PC-3 (cell line): ENCODE results near the gene TNFSF13. TPM values are rescaled to one million over a fixed set of nuclear protein-coding genes. Genes with fewer than 3 reads are reported as not detected.

Experiments used
- ATAC-seq: fragments of 200-7000 bp; cut with Tn5 transposase; 2 replicates; pipeline ENCODE4 v1.9.1; 2020; ENCODE audit warnings: mild to moderate bottlenecking, moderate library complexity
- BruUV-seq: library from RNA; stranded (reverse); fragments of 400-500 nt; replicated peaks from 2 replicates; lab custom pipeline; 2021; lab: Mats Ljungman, UMichigan
- CTCF ChIA-PET: fragments of 300-600 bp; sonication (Branson Sonifier 250); formaldehyde crosslinking; loops from one replicate; lab custom pipeline; 2022; ENCODE audit warnings: antibody characterized with exemption; lab: Charles Lee
- POLR2A ChIA-PET: fragments of 300-600 bp; sonication (Branson Sonifier 250); formaldehyde crosslinking; loops from one replicate; lab custom pipeline; 2022; ENCODE audit warnings: antibody characterized with exemption; ENCODE audit not compliant: unreplicated experiment; lab: Charles Lee
- DNase-seq: peaks from one replicate; pipeline ENCODE4 v3.0.0-alpha.2; 2015
- H2AFZ ChIP-seq: fragments of 300-600 bp; sonication (generic); 2 replicates; pipeline ENCODE4 v1.6.0; 2016; ENCODE audit warnings: antibody characterized with exemption, low read length
- H3F3A ChIP-seq: fragments of 300-600 bp; sonication (generic); one replicate; pipeline ENCODE4 v1.6.0; 2017; ENCODE audit warnings: antibody characterized with exemption, low read length, control low read depth, mild to moderate bottlenecking; ENCODE audit not compliant: unreplicated experiment
- H3K27ac ChIP-seq: fragments of 300-600 bp; sonication (generic); 2 replicates; pipeline ENCODE4 v1.5.1; 2016; ENCODE audit warnings: mild to moderate bottlenecking, low read length
- H3K27me3 ChIP-seq: fragments of 300-600 bp; sonication (generic); 2 replicates; pipeline ENCODE4 v1.6.1; 2016; ENCODE audit warnings: low read length, mixed read lengths
- H3K36me3 ChIP-seq: fragments of 300-600 bp; sonication (generic); 2 replicates; pipeline ENCODE4 v1.6.1; 2016; ENCODE audit warnings: low read depth, mixed run types, low read length, mixed read lengths
- H3K4me1 ChIP-seq: fragments of 300-600 bp; sonication (generic); 2 replicates; pipeline ENCODE4 v1.5.1; 2016; ENCODE audit warnings: low read length; ENCODE audit not compliant: insufficient read depth
- H3K4me2 ChIP-seq: fragments of 300-600 bp; sonication (generic); 2 replicates; pipeline ENCODE4 v1.6.0; 2016; ENCODE audit warnings: low read length
- H3K4me3 ChIP-seq: fragments of 300-600 bp; sonication (generic); 2 replicates; pipeline ENCODE4 v1.5.1; 2016; ENCODE audit warnings: mild to moderate bottlenecking, low read length, mixed read lengths
- H3K79me2 ChIP-seq: fragments of 300-600 bp; sonication (generic); 2 replicates; pipeline ENCODE4 v1.6.1; 2017; ENCODE audit warnings: low read length, mixed read lengths
- H3K9ac ChIP-seq: fragments of 300-600 bp; sonication (generic); 2 replicates; pipeline ENCODE4 v1.6.0; 2016; ENCODE audit warnings: mild to moderate bottlenecking, low read length
- H3K9me2 ChIP-seq: fragments of 300-600 bp; sonication (generic); replicated peaks from 2 replicates; pipeline ENCODE4 v1.6.1; 2016; ENCODE audit warnings: mixed run types, low read length, mixed read lengths
- H3K9me3 ChIP-seq: fragments of 300-600 bp; sonication (generic); 2 replicates; pipeline ENCODE4 v1.6.1; 2016; ENCODE audit warnings: low read length, mixed read lengths
- H4K20me1 ChIP-seq: fragments of 300-600 bp; sonication (generic); 2 replicates; pipeline ENCODE4 v1.6.1; 2016; ENCODE audit warnings: low read length, mixed read lengths
- CTCF ChIP-seq: fragments of 300-600 bp; sonication (generic); conservative IDR thresholded peaks from 2 replicates; pipeline ENCODE4 v1.5.1; 2017; ENCODE audit warnings: antibody characterized with exemption, low read depth, mild to moderate bottlenecking, low read length
- EZH2 ChIP-seq: fragments of 300-600 bp; sonication (generic); IDR thresholded peaks from one replicate; pipeline ENCODE4 v1.6.1; 2017; ENCODE audit warnings: antibody characterized with exemption, mild to moderate bottlenecking, low read length; ENCODE audit not compliant: unreplicated experiment
- EZH2phosphoT487 ChIP-seq: fragments of 300-600 bp; sonication (generic); IDR thresholded peaks from 2 replicates; pipeline ENCODE4 v1.6.1; 2018; ENCODE audit warnings: mild to moderate bottlenecking, antibody characterized with exemption, low read length, borderline replicate concordance
- intact Hi-C: fragments of 100-400 bp; cut with micrococcal nuclease; formaldehyde crosslinking; loops from 2 replicates; pipeline ENCODE4 v1.9.0; 2023
- total RNA-seq: library from RNA; depleted of rRNA; stranded (reverse); fragments of >200 nt; gene quantifications from 2 replicates; pipeline ENCODE4 v1.2.3, GENCODE V29; 2014

TNFSF13 gene
- total RNA-seq, 1 experiment from 2014 or later, result 3.6 TPM

GRCh38 chr17:7556627-7557026 lies 1.9 kb upstream of the TNFSF13 start:
- no peak overlapping the region for H3K4me2 ChIP-seq
- H3K4me1 ChIP-seq, result peaks cover 20% of the 10 kb centered on the region
- H3K36me3 ChIP-seq, result no peaks in the 10 kb centered on the region
- BruUV-seq, result no TSS peak
- TF ChIP-seq EZH2phosphoT487, result no peak
- TF ChIP-seq EZH2, result no peak
- no peak for TF ChIP-seq CTCF
- ATAC-seq (no peak), DNase-seq (no peak)
- ChIA-PET CTCF (no interaction called here), POLR2A (no interaction called here)
- H4K20me1 ChIP-seq, result no peaks in the 10 kb centered on the region
- H3K27ac ChIP-seq, result no peak overlapping the region
- H3F3A ChIP-seq, result no peaks in the 10 kb centered on the region
- H3K79me2 ChIP-seq, result no peaks in the 10 kb centered on the region
- no peaks in the 10 kb centered on the region for H3K27me3 ChIP-seq
- no peak overlapping the region for H2AFZ ChIP-seq
- intact Hi-C loops, result no loop called here
- H3K9me3 ChIP-seq, result no peaks in the 10 kb centered on the region
- no peaks in the 10 kb centered on the region for H3K9me2 ChIP-seq
- no peak overlapping the region for H3K9ac ChIP-seq
- H3K4me3 ChIP-seq, result no peak overlapping the region

- intact Hi-C loops, result no loop called here
- no peak for ATAC-seq
- H3K4me1 ChIP-seq, result peaks cover 20% of the 10 kb centered on the region
- no peak overlapping the region for H3K4me2 ChIP-seq
- no peaks in the 10 kb centered on the region for H3K9me3 ChIP-seq
- no peaks in the 10 kb centered on the region for H4K20me1 ChIP-seq
- H2AFZ ChIP-seq, result no peak overlapping the region
- H3K27me3 ChIP-seq, result no peaks in the 10 kb centered on the region
- TF ChIP-seq CTCF (no peak), EZH2phosphoT487 (no peak), EZH2 (no peak)
- H3F3A ChIP-seq, result no peaks in the 10 kb centered on the region
- DNase-seq, result no peak
- BruUV-seq, result no TSS peak
- no peaks in the 10 kb centered on the region for H3K36me3 ChIP-seq
- H3K27ac ChIP-seq, result no peak overlapping the region
- H3K4me3 ChIP-seq, result no peak overlapping the region
- no peak overlapping the region for H3K9ac ChIP-seq
- peaks cover 4% of the 10 kb centered on the region for H3K79me2 ChIP-seq
- no peaks in the 10 kb centered on the region for H3K9me2 ChIP-seq
- CTCF ChIA-PET, result no interaction called here
- POLR2A ChIA-PET, result no interaction called here
These were observed 1.3 kb upstream of the TNFSF13 start for GRCh38 chr17:7557147-7557764.

DNA sequence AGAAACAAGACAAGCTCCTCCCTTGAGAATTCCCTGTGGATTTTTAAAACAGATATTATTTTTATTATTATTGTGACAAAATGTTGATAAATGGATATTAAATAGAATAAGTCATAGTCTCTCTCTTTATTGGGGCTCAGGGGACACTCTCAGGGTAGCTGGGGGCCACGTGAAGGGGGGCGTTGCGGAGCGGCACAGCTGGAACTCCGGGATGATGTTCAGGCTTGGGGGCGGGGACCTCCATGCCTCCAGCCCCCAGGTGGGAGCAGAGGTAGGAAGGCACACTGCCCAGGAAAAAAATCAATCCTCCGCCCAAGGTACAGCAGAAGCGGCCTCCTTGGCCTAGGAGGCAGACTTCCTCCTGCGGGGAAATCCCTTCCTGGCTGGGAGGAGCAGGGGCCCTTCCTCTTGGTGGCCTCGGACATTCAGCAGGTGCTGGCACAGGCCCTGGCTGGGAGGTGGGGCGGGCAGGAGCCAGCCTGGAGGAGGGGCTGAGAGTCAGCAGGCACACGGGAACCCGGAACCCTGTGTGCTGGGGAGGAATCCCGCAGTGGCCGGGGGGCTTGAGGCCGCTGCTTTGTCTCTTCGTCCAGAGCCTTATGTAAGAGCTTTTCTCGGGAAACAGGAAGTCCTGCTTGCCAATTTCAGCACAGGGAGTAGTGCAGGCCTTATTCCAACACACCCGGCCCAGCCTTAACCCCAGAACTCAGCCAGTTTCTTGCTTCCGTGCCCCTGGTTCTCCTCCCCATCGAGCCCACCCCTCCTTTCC lies 591 bp upstream of the TNFSF13 start:
- BruUV-seq, result no TSS peak
- DNase-seq, result peak; percentile 66

More for the DNA sequence above, 591 bp upstream of the TNFSF13 start:
- CTCF ChIA-PET, result no interaction called here
- POLR2A ChIA-PET, result no interaction called here
- Histone ChIP-seq H3K4me3 (peak overlapping the region; percentile 60), H3K4me2 (peak overlapping the region; percentile 100), H3K27ac (peak overlapping the region; percentile 65), H4K20me1 (no peaks in the 10 kb centered on the region), H3F3A (no peaks in the 10 kb centered on the region), H2AFZ (peak overlapping the region; percentile 80), H3K4me1 (peaks cover 25% of the 10 kb centered on the region), H3K27me3 (no peaks in the 10 kb centered on the region), H3K9me2 (no peaks in the 10 kb centered on the region), H3K79me2 (peaks cover 11% of the 10 kb centered on the region), H3K9ac (peak overlapping the region; percentile 67), H3K36me3 (no peaks in the 10 kb centered on the region), H3K9me3 (no peaks in the 10 kb centered on the region)
- TF ChIP-seq EZH2phosphoT487 (no peak), CTCF (no peak), EZH2 (no peak)
- ATAC-seq, result peak; percentile 50
- intact Hi-C loops, result no loop called here
